GM21717 (cell line): Measurements from ENCODE around the gene KDM2A.
"Not testable (repeated sequence)": the region's sequence is repeated elsewhere in the genome, so short reads cannot be mapped to it uniquely, and the experiment has no call there.

Source experiments
- ATAC-seq: cut with Tn5 transposase; IDR thresholded peaks from one replicate; pipeline ENCODE4 v1.9.1; 2021; ENCODE audit warnings: mild to moderate bottlenecking, moderate library complexity; ENCODE audit not compliant: unreplicated experiment

The KDM2A gene

DNA sequence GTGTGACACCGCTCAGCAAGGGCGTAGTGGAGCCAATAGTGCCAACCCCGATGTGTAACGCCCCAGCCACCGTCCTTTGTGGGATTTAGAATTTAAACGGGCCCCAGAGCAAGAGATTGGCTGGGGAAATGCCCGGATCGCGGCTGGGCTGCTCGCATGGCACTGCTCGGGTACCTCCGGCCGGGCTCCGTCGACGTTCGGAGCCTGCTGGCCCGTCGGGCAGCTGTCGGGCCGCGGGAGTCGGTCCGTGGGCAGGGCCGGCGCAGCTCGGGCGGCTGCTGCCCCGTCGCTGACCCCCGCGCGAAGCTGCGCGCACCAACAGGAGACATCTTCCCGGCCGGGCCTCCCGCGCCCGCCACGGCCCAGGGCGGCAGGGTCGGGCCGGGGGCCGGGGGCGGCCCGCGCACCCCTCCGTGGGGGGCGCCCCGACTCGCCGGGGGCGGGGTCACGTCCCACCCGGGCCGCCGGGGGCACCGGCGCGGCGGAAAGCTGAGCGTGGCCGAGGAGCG is 1.3 kb upstream of the KDM2A start:
- no peak for ATAC-seq

DNA sequence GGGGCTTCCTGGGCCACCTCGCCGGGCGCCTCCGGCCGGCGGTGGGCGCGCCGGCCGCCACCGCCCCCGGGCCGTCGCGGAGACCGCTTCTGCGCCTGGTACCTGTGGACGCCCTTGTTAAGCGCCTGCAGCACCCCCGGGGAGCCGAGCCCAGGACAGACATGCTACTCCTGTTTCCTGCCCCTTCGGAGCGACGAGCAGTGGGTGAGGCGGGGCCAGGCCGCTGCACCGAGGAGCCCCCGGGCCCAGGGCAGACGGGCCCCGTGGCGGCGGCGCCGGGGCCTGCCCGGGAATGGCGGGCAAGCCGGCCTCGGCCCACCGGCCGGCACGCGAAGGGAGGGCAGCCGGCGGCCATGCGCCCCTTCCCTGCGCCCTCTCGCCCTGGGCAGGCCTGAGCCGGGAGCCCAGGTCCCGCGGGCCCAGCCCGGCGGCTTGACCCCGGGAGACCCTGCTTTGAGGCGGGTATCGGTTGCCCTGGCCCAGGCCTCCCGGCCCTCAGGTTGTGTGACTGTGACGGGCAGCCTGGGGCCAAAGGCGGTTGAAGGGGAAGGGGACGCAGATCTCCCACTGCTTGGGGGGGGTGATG is 789 bp upstream of the KDM2A start:
- peak; percentile 12 for ATAC-seq

DNA sequence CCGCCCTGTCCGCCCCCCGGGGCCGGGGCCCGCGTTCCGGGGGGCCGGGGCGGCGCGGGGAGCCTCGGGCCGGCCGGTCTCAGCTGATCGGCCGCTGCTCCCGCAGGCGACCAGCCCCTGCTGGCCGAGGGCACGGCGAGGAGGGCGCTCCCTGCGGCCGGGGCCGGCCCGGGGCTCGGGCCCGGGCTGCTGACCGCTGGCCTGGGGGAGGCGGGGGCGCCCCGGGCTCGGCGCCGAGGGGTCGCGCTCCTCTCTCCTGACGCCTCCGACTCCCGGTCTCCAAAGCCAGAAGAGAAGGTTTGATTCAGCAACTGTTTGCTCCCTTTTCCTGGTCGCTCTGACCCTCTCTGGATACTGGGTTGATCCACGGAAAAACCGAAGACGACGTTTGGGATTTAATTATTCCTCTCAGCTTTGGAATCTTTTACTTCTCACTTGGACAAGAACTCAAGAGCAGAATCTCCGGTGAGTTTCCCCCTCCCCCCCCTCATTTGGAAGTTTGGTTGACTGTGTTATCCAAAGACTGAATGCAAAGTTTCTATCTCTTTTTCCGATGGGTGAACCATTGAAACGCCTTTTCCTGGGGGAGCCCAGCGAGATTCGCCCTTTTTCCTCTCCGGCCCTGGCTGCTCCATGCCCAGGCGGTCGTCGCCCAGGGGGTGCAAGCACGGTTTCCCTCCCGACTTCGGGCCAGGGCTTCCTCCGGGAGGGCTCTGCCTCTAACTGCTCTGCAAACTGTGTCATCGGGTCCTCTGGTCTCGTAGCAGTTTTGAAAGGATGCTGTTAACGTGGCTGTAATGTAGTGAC is 725 bp downstream of the KDM2A start:
- ATAC-seq, result peak; percentile 16

DNA sequence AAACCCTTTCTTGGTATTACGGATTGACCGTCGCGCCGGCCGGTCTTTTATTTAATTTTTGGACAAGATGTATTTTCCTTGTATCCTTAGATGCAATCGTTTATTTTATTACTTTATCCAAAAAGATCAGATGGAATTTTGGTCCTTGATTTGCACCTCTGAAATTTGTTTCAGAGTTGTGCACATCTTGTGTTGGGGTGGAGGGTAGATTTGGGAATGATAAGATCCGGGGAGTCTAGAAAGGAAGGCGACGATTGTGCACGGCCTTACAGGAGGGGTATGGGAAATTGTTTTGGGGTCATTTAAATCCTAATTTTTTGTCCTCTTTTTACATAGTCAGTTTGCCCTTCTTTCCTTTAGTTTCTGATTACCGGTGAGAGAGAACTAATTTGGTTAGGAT is 1.4 kb downstream of the KDM2A start:
- no peak for ATAC-seq

DNA sequence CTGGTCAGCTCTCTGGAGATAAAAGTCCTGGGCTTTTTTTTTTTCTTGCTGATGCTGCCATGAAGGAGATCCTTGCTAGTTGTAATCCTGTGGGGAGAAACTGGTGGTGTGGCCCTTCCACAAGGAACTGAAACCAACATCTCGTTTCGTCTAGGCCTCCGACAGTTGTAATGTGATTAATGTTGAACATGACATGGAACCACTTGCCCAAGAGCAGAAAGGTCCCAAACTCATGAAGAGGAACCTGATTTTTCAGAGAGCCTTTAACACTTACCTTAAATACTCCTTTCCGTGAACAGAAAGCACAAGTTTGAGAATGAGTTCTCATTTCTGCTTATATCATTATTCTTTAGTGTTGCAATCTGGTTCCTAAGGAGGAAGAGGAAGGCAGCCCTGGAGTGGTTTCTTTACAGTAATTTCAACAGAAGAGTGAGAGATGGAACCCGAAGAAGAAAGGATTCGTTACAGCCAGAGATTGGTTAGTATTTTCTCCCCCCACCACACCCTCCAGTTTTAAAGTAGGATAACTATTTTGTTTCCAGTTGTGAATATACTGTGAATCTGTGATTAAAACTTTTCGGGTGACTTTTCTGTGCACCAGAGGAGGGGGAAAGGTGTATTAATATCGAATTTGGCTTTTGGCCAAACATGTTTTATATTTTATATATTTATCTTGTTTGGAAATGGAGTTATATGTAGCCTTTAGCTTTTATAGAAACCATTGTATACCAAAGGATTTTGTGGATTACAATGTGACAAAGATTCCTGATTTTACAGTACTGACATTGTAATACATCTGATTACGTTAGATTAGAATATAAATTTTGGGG is 2.0 kb downstream of the KDM2A start:
- ATAC-seq, result no peak

DNA sequence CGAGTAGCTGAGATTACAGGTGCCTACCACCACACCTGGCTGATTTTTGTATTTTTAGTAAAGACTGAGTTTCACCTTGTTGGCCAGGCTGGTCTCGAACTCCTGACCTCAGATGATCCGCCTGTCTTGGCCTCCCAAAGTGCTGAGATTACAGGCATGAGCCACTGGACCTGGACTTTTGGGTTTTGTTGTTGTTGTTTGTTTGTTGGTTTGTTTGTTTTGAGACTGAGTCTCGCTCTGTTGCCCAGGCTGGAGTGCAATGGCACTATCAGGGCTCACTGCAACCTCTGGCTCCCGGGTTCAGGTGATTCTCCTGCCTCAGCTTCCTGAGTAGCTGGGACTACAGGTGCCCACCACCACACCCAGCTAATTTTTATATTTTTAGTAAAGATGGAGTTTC is 4.7 kb downstream of the KDM2A start:
- not testable (repeated sequence) for ATAC-seq

DNA sequence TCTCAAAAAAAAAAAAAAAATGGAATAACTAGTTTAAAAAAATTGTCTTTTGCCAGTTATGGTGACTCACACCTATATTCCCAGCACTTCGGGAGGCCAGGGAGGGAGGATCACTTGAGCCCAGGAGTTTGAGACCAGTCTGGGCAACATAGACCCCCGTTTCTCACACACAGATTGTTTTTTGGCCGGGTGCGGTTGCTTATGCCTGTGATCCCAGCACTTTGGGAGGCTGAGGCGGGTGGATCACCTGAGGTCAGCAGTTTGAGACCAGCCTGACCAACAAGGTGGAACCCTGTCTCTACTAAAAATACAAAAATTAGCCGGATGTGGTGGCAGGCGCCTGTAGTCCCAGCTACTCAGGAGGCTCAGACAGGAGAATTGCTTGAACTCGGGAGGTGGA is 7.2 kb downstream of the KDM2A start:
- not testable (repeated sequence) for ATAC-seq

DNA sequence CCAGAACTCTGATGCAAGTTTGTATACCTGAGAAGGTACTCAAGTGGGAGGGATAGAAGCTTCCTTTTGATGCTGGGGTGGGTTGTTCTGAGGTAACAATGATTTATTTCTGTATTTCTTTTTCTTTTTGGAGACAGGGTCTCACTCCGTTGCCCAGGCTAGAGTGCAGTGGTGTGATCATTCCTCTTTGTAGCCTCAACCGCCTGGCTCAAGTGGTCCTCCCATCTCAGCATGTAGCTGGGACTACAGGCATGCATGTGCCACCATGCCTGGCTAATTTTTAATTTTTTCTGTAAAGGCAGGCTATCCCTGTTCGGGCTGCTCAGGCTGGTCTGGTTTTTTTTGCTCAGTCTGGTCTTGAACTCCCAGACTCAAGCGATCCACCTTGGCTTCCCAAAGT is 7.9 kb downstream of the KDM2A start:
- no peak for ATAC-seq

DNA sequence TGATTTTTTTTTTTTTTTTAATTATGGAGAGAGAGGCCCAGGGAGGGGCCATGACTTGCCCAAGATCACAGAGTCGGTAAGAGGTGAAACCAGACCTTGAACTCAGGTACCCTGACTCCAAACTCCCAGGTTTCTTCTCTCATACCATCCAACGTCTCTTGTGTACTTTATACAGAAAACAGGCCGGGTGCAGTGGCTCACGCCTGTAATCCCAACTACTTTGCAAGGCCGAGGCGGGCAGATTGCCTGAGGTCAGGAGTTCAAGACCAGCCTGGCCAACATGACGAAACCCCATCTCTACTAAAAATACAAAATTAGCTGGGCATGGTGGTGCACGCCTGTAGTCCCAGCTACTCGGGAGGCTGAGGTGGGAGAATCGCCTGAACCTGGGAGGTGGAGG is 11.8 kb downstream of the KDM2A start:
- ATAC-seq, result not testable (repeated sequence)

DNA sequence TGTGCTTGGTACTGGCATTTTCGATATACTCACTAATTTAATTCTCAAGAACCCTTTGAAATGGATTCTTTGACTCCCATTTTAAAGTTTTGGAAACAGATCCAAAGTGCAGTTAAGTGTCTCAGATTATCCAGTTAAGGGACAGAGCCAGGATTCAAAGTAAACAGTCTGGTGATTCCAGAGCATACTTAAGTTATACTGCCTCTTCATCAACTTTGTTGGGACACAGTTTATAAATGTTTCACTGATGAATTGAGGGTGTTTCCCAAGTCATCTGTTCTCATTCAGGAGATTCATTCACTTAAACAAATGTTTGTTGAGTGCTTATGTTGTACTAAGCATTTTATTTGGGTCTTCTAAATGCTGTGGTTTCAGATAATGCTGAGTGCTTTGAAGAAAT is 17.1 kb downstream of the KDM2A start:
- no peak for ATAC-seq

DNA sequence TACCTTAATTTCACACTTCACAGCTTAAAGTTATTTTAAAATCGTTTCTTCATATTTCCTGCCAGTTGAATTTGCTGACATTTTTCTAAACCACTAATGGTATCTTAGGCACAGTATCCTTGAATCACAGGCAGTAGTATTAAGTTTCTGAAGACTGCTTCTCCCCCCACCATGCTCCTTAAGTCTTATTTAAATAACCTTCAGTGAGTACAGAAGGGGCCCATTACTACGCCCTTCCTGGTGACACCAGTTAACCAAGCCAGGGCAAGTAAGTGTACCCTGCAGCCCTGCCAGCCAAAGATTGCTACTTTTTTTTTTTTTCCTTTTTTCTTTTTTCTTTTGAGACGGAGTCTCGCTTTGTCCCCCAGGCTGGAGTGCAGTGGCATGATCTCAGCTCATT is 19.9 kb downstream of the KDM2A start:
- ATAC-seq, result no peak

DNA sequence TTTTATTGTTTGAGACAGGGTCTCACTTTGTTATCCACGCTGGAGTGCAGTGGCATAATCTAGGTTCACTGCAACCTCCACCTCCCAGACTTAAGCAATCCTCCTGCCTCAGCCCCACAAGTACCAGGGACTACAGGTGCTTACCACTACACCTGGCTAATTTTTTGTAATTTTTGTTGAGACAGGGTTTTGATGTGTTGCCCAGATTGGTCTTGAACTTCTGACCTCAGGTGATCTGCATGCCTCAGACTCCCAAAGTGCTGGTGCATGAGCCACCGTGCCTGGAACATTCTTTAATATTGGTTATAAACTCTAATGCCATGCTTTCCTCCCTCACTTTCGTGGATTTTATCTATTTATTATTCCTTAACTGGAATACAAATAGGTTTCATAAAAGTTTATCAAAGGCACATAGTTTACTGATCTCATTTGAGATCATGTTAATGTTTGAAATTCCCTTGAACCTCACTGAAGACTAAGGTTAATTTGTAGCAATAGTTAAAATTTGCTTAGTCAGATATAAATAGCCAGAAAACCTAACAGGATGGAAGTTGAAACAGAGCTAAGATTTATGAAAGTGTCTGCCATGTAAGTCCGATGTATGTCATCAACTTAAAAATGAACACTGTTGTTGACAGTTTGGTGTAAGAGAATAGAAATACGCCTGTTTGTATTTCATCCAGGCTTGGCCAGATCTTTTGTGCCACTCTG is 27.6 kb downstream of the KDM2A start:
- no peak for ATAC-seq

DNA sequence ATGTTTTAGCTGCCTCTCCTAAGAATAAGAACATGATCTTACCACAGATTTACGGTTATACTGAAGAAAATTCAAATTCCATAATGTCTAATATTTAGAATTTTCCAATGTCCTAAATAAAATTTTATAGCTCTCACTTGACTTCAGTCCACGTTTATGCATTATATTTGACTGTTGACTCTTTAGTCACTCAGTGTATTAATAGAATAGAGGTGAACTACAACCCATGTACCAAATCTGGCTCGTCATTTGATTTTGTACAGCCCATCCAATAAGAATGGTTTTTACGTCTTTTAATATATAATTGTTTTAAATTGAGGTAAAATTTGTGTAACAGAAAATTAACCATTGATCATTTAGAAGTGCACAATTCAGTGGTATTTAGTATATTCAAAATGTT is 34.9 kb downstream of the KDM2A start:
- no peak for ATAC-seq

DNA sequence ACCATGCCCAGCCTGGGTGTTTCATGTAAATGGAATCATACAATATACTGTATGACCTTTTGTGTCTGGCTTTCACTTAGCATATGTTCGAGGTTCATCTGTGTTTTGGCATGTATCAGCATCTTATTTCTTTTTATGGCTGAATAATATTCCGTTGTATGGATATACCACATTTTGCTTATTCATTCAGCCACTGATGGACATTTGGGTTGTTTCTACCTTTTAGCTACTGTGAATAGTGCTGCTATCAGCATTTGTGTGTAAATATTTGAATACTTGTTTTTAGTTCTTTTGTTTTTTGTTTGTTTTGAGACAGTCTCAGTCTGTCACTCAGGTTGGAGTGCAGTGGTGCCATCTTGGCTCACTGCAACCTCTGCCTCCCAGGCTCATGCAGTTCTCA is 35.7 kb downstream of the KDM2A start:
- no peak for ATAC-seq

DNA sequence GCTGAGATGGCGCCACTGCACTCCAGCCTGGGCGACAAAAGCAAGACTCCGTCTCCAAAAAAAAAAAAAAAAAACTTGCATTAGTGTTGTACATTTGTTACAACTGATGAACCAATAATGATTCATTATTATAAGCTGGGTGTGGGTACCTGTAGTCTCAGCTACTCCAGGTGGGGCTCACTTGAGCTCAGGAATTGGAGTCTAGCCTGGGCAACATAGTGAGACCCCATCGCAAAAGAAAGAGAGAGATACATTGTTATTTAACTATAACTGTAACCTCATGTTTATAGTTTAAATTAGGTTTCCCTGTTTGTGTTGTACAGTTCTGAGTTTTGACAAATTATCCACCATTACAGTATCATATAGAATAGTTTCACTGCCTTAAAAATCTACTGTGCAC is 38.6 kb downstream of the KDM2A start:
- ATAC-seq, result no peak

DNA sequence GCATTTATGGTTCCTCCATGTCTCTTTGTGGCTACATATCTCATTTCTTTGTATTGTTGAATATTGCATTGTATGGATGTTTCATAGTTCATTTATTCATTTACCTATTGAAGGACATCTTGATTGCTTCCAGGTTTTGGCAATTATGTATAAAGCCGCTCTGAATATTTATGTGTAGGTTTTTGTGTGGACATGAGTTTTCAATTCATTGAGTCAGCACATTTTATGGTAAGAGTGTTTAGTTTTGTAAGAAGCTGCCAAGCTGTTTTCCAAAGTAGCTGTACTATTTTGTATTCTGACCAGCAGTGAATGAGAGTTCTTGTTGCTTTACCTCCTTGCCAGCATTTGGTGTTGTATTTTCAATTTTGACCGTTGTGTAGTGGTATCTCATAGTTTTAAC is 39.2 kb downstream of the KDM2A start:
- ATAC-seq, result no peak

DNA sequence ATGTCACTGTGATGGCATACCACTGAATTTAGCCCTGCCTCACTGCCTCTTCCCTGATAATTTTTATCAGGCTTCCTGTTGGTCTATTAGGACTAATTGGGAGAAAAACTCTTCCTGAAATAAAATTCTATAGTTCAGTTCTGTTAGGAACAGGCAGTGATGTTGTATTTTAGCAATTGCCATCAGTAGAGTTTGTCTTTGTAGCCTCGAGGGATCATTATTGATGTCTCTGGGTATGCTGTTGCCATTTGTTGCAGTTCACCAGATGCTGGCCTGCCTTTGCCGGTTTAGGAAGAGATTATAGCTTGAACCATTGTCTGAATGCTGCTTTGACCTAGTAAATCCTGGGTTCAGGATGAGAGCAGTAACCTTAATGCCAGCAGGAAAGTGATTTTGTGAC is 41.0 kb downstream of the KDM2A start:
- no peak for ATAC-seq

DNA sequence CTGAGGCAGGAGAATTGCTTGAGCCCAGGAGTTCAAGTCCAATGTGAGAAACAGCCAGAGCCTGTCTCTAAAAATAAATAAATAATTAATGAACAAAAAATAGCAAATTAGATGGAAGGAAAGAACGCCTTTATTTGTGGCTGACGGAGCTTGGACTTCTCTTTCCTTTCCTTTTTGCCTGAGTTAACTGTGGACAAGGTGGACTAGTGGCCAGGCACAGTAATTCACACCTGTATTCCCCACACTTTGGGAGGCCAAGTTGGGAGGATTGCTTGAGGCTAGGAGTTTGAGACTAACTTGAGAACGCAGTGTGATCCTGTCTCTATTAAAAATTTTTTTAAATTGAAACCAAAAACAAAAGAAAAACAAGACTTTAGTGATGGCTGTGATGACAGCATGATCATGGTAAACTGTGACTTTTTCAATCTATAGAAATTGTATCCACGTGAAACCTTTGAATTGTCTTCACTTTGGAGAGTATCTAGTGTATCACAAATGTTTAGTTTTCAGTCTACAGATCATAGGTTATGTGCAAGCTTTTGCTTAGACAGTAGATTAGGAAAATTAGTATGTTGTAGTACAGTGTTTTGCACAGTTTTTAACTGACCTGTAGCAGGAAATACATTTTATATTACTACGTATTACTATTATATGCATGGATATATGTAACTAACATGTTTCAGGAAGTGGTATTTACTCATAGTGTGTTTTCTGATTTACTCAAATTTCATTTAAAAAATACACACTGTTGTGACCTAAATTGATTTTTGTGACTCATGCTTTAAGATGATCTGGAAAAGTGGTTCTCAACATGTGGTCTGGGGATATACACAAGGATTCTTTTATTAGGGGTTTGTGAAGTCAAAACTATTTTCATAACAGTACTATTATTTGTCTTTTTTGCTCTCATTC is 42.1 kb downstream of the KDM2A start:
- no peak for ATAC-seq

DNA sequence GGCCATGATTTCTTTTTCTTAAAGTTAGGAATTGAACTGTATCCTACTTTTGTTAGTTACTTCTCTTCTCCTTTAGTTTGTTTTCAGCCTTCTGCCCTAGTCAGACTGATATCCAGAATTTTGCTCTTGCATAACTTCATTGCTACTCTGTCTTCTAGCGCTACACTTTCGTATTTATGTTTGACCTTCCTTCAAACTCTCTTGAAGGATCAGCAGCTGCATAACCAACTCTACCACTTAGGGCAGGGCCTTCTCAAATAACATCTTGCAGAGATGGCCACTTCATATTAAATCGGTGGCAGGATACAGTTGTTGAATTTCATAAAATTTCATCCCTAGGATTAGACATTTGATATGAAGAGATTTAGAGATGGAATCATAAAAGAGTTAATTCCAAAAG is 43.9 kb downstream of the KDM2A start:
- no peak for ATAC-seq

DNA sequence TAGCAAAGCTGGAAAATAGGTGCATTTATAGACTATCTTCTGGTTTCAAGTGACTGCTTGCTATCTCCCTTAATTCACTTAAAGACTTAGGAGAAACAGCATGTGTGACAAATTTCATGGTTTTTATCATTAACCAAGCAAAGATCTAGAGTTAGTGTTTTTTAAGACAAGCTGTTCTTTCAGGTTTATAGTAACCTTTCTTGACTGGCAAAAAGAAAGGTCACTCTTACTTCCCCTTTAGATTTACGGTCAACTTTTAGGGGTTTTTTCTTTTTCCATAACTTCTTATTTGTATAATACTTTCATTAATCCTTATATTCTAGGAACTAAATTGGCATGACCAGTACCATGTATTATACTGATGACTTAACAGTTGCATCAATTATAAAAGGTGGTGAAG is 46.6 kb downstream of the KDM2A start:
- no peak for ATAC-seq
